ENCODE results near the gene UBR2.
A peak's percentile ranks its signal among the peaks of the same experiment; 100 is the strongest.

GRCh38 chr6:42547407-42548329 lies 16.2 kb upstream of the UBR2 start:
- TF ChIP-seq CTCF (conservative IDR thresholded peaks at IDR 0.05; ENCODE audit: low read depth, low read length) (peak; percentile 100), EZH2 (IDR thresholded peaks at IDR 0.05; ENCODE audit: borderline replicate concordance, low read depth, low read length, poor library complexity, severe bottlenecking) (no peak)

Measured in A673 (cell line).